Stimulated activated CD8-positive, alpha-beta memory T cell treated with anti-CD3 and anti-CD28 coated beads, Interleukin-15, amount 100 ng/mL, for 48 hours (primary cell): ENCODE measurements around the gene C2CD4D.
"Not testable (repeated sequence)": the region's sequence is repeated elsewhere in the genome, so short reads cannot be mapped to it uniquely, and the experiment has no call there.

Source experiments
- DNase-seq, 2 donors: peaks; one replicate each; pipeline ENCODE4 v3.0.0-alpha.2; 2020; ENCODE audit warnings: low read depth in 2 of 2

Gene C2CD4D

DNA sequence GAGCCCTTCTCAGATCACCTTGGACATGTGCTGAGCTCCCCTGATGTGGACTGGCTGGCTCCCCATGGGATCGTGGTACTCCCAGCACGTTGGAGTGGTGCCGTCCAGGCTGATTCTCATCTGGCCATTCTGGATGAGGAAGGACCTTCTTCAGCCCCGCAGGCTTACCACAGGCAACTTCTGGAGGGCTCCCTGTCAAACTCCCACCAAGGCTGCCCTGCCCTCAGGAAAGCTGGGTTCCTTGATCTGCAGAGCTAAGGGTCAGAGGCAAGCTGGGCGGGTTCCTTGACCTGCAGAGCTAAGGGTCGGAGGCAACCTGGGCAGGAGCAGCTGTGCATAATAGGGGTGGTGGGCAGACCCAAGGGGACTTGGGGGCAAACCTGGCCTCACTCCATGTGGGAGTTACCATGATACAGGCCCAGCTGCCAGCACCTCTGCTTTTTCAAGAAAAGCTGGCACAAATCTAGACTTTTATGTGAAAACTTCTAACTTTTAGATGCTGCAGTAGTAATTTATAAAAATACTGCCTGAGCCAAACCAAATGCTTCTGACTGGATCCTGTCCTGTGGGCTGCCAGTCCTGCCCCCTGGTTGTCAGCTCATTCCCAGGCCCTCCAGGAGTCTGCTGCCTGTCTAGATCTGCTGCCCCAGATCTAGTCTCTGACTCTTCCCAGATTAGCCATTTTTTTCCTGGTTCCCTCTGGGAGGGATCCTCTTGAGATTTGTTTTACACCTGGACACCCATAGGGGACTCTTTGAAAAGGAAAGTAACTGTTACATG, 19.5 kb upstream of the C2CD4D start:
- no peak for DNase-seq

DNA sequence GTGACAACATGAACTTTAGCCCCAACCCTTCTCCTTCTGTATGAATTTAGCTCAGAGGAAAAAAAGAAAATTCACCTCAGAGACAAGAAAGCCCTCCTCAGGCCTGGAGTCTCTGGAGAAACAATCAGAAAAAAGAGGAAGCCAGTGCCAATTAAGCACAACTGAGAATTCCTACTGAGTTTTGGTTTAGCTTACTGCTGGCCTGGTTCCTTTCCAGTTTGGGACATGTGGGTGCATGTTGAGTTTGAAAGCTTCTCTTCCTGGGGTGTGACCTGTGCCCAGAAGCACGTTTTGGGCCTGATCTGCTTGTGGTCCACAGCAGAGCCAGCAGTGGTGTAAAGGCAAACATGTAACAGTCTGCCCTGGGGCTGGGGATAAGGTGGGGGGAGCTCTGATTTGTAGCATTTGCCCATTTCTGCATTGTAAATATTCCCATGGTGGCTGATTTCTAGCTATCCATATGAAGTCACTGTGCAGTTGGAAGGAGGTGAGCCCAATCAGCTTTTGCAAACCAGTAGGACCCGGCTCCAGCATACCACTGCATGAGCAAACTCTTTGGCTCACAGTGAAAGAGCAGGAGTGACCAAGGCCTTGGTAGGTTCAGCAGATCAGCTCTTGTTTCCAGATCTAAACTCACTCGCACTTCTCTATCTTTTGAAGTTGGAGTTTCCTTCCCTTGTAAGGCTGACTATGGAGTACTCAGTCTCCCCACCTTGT, 18.6 kb upstream of the C2CD4D start:
- DNase-seq: no peak

GRCh38 chr1:151855933-151856332, 16.3 kb upstream of the C2CD4D start:
- no peak for DNase-seq

GRCh38 chr1:151855516-151855915, 15.9 kb upstream of the C2CD4D start:
- DNase-seq: not testable (repeated sequence)

GRCh38 chr1:151854658-151855057, 15.0 kb upstream of the C2CD4D start:
- DNase-seq: no peak

GRCh38 chr1:151853411-151853943, 13.9 kb upstream of the C2CD4D start, which contains the start of gene THEM5:
Gene THEM5, minus strand, starts transcription at chr1:151853712. Its CDS starts 147 bp downstream, at chr1:151853565.
- DNase-seq: no peak

GRCh38 chr1:151852733-151853132, 13.1 kb upstream of the C2CD4D start:
- DNase-seq: no peak

DNA sequence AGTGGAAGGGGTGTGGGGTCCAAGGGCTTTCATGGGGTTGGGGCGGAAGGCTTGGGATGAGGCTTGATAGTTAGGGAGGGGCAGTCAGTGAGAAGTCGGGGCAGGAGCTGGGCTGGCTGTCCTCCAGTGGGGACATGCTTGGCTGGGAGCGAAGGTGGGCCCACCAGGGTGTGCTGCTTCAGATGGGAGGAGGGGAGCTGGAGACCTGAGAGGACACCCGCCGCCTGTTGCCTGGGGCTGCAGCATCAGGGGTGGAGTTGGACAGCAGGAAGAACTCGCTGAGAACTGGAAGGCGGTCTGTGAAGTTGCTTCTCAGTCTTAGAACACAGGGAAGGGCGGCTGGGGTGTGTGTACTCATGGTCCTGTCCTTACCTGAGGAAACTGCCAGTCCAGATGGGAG, 12.3 kb upstream of the C2CD4D start:
- DNase-seq: no peak

DNA sequence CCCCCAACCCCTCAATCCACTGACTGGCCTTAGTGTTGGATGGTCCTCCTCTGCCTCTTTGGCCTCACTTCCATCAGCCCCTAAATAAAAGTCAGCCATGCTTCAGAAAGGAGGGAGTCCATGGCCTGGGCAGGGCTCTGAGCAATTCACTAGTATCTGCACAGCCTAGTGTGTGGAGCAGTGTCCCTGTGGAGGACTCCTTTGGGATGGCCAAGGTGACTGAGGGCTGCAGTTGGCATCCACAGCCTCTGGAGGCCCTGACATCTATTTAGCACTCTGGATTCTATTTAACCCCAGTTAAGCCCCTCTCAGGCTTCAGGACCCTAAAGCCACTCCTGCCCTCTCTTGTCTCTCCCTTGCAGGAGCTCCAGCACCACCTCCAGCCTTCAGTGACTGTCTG, 10.3 kb upstream of the C2CD4D start:
- DNase-seq: no peak

DNA sequence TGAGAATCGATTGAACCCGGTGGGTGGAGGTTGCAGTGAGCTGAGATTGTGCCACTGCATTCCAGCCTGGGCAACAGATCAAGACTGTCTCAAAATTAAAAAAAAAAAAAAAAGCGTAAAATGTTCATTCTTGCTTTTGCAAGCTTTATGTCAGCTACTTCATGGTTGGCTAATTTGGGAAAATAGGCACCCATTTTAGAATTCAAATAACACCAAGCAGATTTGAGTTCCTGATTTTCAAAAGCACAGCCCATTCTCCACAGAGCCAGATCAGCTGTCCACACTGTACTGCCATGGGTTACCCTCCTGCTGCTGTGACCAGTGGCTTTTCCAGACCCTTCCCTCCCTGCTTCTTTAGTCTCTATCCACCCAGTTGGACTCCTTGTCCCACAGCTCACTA, 9.5 kb upstream of the C2CD4D start:
- no peak for DNase-seq

- no peak for DNase-seq
Measured at GRCh38 chr1:151847867-151848596, 8.4 kb upstream of the C2CD4D start.

- DNase-seq: no peak
Measured at GRCh38 chr1:151846686-151847237, 7.1 kb upstream of the C2CD4D start.

- DNase-seq: no peak
Measured at GRCh38 chr1:151846062-151846568, 6.5 kb upstream of the C2CD4D start.

GRCh38 chr1:151843398-151843797, 3.8 kb upstream of the C2CD4D start:
- no peak for DNase-seq

DNA sequence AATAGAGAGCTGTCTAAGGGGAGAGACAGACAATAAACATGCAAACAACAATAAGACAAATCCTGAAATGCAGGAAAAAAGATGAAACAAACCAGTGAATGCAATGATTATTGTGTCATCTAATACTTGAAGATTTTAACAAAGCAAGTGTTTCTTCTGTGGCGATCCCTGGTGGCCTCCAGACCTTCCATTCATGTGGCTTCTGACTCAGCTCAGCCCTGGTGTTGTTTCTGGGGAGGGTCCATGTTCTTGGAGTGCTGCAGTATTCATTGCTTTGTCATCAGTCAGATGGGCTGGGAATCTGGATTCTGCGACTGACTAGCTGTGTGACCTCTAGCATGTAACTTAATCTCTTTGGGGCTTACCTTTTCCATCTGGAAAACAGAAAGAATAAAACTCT, 1.5 kb upstream of the C2CD4D start:
- no peak for DNase-seq

DNA sequence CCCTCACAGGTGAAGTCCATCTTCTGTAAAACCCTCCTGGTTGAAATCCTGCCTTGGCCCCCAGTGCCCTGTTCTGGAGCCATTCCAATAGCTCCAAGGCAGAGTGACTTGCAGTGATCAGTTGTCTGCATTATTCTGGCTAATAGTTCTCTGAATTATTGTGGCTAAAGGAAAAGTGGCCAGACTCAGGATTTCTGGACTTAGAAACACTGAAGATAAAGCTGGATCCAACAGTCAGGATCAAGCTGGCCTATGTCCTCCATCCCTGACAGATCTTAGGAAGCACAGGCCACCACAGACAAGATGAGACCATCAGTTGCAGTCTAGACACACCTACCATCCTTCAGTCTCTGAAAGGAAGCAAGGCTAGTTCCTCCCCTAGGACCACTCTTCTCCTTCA, 801 bp upstream of the C2CD4D start:
- DNase-seq: no peak

- no peak for DNase-seq
Measured at GRCh38 chr1:151839082-151839412, 573 bp downstream of the C2CD4D start.

- no peak for DNase-seq
Measured at GRCh38 chr1:151838222-151839081, 1.2 kb downstream of the C2CD4D start.

- DNase-seq: no peak
Measured at GRCh38 chr1:151837884-151838221, 1.8 kb downstream of the C2CD4D start.

GRCh38 chr1:151837197-151837596, 2.4 kb downstream of the C2CD4D start:
- DNase-seq: no peak

DNA sequence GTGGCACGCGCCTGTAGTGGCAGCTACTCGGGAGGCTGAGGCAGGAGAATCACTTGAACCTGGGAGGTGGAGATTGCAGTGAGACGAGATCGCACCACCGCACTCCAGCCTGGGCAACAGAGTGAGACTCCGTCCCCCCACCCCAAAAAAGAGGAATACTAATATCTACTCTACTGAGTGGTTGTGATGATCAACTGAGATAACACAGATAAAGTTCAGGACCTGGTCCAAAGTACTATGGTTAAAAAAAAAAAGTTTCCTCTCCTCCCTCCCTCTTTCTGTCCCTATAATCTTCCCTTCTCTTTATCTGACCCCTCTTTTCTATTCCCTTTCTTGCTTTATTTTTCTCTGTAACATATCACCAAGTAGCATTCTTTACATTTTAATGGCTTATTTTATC, 4.0 kb downstream of the C2CD4D start:
- DNase-seq: no peak
